CD4-positive, alpha-beta T cell treated with Interleukin-4 for 4 hours (primary cell): ENCODE measurements around the gene ATP5PD.
A peak's percentile ranks its signal among the peaks of the same experiment; 100 is the strongest.
"Not testable (repeated sequence)": the region's sequence is repeated elsewhere in the genome, so short reads cannot be mapped to it uniquely, and the experiment has no call there.

Experiments used
- DNase-seq: peaks from one replicate; pipeline ENCODE4 v3.0.0-alpha.2; 2020

The ATP5PD gene

DNA sequence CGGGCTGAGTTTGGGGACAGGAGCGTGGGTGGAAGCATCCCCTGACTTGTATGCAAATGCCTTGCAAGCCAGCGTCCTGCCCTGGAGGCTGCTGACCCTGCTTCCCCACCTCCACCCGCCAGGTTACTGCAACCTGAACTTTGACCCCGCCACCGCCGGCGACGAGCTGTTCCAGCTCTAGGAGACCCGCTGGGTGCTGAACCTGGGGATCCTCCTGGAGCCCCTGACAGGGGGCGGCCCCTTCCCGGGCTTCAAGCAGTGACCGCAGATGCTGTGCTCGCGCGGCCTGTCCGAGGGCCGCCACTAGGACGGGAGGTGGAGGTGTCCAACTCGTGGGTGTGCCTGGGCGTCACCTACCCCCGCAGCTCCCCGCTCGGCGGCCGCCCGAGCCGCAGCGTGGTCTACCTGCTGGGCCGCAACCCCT, 30.3 kb upstream of the ATP5PD start:
- DNase-seq, result no peak

DNA sequence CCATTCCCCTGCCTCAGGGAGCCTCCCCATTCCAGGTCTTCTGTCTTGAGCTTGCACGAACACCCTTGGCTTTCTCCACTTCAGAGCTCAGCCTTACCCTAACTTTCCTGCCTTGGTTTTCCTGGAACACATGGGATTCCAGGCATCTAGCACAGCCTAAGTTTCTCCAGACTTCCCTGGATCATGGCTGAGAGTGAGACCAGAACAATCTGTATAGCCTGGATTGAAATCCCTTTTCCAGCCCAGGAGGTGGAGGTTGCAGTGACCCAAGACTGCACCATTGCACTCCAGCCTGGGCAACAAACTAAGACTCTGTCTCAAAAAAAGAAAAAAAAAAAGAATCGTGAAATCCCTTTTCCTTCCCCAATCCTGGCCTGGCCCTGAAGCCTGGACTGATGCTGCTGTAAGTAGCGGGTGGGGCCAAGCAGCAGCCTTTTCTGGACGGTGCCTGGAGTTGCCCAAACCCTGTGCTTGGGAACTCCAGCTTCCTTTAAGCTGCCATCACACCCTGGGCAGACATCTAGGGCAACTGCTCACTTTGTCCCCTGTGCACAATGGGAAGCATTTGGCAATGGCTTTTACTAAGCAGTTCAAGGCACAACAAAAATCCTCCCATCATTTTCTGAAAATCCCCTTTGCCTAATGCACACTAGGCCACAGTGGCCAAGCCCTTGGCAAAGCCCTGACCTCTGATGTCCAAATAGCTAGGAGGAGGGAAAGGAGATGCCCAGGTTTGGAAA, 29.0 kb upstream of the ATP5PD start:
- DNase-seq, result no peak

DNA sequence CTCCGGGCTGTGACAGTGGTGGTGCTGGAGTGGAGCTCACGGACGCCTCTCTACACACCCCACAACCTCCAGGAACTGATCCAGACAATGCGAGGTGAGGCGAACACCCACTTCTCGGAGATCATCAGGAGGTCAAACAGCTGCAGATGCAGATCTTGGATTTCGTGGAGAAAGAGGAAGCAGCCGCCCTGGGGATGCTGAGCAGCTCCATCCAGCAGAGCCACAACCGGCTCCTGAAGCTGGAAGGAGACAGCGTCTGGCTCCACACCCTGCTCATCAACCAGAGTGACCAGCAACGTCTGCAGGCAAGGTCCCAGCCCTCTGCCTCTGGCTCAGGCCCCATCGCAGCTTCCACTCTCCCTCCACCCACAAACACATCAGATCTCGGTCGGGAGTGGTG, 27.8 kb upstream of the ATP5PD start:
- DNase-seq, result no peak

DNA sequence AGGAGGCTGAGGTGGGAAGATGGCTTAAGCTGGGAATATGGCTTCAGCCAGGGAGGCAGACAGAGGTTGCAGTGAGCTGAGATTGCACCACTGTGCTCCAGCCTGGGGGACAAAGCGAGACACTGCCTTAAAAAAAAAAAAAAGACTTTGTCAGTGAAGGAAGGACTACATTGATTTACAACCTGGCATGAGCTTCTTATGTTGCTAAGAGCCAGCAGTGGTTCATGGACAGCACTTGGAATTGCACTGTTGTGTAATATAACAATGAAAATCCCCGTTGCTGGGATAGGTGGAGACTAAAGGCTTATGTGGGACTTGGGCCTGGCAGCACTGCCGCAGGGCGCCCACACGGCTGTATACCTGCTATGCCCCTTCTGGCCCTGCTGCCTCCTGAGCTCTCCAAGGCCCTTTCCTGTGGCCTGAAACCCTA, 26.9 kb upstream of the ATP5PD start:
- no peak for DNase-seq

DNA sequence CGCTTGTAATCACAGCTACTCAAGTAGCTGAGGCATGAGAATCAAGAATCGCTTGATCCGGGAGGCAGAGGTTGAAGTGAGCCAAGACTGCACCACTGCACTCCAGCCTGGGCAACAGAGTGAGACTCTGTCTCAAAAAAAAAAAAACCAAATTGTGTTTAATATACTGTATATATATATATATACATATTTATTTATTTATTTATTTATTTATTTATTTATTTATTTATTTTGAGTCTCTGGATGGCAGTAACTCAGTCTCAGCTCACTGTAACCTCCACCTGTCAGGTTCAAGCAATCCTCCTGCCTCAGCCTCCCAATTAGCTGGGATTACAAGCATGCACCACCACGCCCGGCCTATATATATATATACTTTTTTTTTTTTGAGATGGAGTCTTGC, 26.1 kb upstream of the ATP5PD start:
- not testable (repeated sequence) for DNase-seq

DNA sequence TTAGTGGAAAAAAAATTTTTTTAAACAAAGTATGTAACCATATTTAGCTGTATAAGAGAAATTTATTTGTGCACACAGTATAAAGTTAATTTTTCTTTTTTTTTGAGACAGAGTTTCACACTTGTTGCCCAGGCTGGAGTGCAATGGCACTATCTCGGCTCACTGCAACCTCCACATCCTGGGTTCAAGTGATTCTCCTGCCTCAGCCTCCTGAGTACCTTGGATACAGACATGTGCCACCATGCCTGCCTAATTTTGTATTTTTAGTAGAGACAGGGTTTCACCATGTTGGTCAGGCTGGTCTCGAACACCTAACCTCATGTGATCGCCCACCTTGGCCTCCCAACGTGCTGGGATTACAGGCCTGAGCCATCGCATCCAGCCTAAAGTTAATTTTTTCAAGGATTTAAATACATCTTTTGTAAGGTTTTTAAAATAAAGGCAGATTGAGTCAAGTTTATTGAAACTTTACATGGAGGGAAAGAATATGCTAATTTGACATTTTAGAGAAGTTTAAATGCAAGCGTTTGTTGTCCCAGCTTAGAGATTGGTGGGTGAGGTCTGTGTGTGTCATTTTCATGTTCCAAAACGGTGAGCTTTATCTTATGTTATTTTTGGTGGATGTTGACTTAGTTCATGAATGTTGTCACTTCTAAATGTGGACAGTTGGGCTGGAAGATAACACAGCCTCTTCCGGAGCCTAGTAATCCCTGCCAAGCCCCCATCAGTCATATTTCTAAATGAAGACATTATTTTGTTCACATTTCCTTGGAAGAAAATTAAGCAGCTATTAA, 24.9 kb upstream of the ATP5PD start:
- not testable (repeated sequence) for DNase-seq

DNA sequence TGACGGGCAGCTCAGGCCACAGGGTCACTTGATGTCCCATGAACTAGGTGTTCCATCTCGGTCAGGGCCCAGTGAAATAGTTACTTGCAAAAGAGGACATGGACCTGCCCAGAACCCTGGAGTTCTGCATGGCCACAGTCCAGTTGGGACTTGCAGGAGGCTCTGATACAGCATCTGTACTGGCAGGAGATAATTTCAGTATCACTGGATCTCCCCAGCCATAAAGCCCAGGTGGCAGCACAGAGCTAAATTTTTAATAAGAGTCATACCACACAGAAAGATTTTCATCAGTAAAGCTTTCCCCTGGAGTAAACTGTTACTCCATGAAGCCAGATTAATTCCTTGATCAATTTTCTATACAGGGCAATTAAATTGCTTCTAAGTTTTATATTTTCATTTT, 23.0 kb upstream of the ATP5PD start:
- no peak for DNase-seq

DNA sequence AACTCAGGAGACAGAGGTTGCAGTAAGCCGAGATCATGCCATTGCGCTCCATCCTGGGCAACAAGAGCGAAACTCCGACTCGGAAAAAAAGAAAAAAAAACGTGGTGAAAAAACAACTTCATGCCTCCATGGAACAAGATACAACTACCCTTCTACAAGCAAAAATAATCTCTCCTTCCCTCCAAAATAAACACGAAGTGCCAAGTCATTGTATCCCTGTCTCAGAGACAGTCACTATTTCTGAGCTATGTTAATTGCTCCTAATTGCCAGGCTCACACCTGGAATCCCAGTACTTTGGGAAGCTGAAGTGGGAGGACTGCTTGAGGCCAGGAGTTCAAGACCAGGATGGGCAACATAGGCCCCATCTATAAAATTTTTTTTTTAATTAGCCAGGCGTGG, 22.0 kb upstream of the ATP5PD start:
- DNase-seq, result no peak

DNA sequence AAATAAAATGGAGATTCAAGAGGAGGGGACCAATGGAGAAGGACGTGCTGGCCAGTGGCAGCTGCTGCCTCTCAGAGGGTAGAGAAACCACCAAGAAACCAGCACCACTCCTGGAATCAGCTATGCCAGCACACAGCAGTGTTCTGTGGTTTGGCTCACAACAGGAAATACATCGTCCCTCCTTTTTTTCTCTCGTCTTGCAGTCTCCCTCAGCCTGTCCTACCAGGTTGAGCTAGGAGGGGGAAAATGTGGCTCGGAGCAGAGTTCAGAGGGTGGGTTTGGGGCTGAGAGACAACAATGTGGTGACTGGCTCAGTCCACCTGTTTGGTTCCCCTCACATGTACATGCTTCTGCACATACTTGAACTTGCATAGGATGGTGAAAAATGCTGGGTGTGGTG, 21.1 kb upstream of the ATP5PD start:
- DNase-seq, result peak; percentile 27

DNA sequence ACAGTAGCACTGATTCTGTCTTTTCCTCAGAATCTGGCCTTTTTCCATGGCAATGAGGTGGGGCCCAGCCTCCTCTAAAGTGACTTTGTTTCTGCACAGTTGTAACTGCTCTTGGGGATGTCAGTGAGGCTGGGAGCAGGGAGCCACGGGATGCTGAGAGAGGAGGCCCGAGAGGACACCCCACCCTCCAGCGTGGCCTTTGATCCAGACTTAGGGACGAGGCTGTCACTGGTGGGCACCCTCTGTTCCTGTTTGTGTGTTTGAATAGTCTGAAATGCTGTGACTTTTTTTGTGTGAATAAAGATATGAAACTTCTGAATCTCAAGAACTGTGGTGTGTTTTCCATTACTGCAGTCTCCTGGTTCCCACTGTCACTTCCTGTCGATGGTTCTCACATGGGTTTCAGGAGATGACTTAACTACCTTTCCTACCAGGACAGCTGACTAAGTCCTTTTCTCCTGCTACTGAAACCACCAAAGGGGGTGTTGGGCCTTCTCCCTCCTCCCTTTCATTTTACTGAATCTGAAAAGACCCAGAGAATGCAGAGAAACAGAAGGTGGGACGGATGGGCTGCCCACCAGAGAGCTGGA, 18.9 kb upstream of the ATP5PD start:
- DNase-seq, result no peak

DNA sequence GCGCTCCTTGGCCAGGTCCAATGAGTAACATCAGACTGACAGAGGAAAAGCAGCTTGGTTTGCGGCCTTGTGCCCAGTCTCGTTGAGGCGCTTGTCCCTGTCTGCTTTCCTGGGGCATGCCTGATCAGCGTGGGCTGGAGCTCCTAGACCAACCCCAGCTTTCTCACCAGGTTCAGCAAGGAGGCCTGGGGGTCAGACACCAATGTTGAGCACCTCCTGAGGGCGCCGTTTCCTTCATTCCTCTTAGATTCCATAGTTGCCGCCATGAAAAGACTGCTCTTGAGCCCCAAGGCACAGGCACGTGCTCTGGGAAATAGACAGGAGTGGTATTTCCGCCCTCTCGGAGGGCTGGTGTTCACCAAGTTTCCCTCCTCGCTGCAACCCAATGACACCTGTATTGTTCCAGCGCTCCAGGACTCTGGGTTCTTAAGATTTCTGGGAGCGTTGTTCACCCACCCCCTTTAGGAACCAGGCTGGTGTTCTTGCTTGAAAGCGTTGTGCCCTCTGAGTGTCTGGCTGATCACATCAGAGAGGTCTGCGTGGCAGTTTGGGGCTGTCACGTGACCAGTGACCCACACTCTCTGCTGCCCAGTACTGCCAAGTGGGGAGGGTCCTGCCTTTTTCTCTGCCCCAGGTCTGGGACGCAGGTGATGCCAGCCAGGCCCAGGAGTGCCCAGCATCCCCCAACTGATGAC, 18.2 kb upstream of the ATP5PD start:
- no peak for DNase-seq

DNA sequence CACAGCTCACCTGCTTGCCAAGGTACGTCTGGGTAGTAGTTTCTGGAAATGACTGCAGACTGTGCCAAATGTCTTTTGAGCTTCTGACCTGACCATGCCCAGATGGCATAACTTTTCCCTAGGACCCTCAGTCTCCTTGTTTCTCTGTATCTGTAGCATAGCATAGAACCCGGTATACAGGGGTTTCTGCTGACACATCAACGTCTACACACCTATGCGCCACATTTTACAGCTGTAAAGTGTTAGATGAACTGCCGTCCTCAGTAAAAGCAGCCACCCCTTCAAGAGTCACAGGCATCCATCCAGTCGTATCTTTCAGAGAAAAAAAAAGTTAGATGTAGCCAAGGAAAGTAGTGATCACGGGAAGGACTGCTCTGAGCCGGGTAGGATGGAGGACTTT, 17.7 kb upstream of the ATP5PD start:
- DNase-seq, result no peak

DNA sequence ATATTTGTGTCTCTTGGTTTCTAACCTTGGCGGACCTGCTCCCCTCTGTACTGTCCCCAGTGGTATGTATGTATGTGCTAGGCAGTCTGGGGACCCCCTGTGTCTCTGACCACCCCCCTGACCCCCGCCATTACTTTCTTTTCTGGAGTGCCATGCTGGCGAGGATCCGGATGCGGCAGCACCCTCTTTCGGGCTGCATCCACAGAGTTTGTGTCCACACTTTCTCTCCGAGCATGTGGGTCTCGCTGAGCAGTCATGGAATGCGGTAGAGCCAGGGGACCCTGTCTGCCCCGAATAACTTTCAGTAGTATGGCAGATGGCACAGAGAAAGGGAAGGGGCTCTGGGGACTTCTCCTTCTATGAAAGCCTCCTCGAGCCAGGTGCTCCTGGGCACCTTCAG, 17.3 kb upstream of the ATP5PD start:
- DNase-seq, result no peak

DNA sequence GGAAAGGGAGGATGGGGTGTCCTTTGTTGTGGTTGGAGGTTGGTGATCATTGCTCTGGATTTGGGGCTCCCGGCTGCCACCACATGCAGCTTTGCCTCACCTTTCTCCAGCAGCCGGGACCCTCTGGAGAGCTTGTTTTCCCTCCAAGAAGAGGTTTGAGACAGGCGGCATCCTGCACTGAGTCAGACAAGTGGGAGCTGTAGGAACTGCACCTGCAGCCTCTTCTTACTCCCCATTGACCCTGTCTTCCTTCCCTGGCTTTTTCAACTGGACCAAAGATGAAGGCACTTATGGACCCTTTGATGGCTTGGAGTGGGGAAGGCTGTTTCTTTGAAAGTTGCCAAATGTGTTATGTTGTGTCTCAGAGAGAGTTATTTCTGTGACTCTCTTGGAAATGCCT, 16.9 kb upstream of the ATP5PD start:
- DNase-seq, result no peak

DNA sequence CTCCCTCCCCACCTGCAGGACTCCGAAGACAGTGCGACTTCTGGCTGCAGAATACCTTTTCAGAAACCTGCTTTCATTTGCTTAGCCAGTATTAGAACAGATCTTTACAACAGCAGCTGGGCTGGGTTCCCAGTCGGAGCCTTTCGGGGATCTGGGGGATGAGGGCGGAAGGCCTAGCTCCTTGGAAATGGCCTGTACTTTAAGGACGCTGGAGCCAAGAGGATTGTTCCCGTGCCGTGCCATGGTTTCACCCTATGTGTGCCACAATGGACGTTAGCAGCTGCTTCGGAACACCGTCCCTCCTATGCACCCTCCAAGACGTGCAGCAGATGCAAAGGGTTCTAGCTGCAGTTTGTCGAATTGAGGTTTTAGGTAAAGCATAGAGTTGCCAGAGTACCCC, 16.4 kb upstream of the ATP5PD start:
- no peak for DNase-seq

DNA sequence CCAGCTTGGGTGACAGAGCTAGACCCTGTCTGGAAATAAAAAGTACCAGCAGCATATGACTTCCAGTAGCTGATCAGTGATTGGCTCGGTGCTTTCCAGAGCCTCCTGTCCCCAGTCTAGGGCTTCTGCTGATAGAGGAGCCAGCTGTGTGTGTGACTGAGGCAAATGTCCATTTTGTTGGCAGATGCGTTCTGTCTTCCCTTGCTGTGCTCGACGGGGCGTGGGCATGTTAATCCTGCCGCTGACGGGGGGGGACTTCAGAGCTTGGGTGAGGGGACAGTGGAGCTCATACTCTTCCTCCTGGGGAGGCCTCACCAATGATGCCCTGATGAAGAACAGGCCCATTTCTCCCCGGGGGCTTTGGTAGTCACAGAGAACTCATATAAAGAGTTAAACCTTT, 14.8 kb upstream of the ATP5PD start:
- no peak for DNase-seq

DNA sequence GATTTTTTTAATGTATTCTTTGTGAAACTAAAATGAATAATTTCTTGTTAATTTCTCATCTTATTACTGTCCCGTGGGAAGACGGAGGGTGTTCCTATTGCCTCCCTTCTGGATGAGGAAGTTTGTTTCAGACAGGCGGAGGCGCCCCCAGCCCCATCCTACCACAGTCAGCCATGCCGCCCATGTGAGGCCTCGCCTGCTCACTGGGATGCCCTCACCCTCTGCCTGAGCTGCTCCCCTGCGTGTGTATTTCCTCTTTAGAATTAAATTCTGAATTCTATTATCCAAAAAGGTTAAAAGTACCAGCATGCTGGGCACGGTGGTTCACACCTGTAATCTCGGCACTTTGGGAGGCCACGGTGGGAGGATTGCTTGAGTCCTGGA, 14.3 kb upstream of the ATP5PD start:
- no peak for DNase-seq

DNA sequence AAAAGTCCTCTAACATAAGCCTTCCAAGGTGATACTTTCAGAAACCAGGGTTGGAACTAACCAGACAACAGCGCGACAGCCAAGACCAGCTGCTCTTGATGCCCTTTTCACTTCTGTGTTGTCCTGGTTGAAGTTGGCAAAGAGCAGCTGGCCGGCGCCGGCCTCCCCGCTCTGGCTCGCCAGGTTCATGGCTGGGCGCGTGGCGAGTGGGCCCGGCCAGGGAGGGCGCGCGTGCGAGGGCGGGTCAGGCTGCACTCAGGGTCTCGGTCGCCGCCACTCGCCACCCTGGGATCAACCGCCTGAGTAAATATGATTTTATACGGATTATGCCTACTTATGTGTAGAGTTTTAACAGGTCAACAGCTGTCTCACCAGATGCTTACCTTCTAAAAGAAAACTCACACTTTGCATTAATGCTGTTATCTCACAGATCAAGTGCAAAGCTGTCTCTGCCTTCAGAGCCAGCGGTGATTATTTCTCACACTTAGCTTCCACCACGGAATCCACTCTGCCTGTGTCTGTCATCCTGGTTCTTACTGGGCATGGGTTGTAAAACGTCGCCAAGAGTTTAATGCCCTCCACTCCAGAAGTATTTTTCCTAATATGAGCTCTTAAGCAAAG, 13.8 kb upstream of the ATP5PD start:
- no peak for DNase-seq

DNA sequence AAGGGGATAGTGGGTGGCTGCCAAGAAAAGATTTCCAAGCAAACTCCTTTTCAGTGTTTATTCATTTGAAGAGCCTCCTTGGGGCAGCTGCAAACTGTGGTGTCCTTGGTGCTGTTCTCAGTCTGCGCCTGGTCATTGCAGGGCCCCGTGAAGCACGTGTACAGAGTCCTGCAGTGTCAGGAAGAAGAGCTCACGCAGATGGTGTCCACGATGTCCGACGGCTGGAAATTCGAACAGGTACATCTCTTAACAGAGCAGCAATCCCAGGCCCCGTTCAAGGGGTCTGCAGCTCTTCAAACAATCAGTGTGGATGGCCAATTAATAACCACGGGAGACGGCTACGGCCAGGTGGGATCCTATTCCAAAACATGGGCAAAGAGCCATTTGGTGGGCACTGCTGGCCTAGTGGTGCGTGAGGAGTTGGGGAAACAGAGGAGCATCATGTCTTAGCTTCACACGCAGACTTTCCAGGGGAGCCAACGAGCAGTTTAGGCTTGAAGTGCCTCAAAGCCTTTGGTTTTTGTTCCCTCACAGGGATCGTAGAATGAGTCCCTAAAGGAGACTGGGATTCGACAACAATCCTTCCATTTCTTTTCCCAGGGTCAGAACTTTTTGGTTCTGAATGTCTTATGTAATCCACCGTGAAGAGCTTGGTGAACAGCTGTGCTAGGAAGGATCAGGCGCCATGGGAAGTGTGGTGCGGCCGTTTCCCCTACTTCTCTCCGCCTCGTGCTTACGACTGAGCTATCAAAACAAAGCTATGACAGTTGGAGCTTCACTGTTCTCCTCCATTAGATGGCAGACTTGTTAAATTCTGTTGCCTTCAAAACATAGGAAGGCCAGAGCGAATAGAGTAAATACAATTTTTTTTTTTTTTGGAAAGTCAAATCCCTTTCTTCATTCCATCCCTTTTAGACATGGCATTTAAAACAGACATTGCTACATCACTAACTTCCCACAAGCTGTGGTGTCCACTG, 12.9 kb upstream of the ATP5PD start:
- DNase-seq, result no peak

DNA sequence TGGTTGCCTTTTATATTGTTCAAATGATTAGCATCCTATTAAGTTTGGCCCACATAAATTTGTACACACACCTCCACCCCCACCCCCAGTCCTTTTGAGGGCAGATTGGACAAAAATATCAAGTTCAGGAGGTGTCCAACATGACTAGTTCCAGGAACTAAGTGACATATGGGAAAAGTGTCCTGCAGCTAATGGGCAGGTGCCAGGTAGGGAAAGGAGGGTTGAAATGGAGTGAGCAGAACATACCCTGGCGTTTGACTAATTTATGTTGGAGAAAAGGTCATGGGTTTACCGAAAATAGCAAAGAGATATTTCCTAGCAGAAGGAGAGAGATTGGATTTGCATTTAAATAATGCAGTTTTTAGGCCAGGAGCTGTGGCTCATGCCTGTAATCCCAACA, 5.2 kb upstream of the ATP5PD start:
- DNase-seq, result no peak

DNA sequence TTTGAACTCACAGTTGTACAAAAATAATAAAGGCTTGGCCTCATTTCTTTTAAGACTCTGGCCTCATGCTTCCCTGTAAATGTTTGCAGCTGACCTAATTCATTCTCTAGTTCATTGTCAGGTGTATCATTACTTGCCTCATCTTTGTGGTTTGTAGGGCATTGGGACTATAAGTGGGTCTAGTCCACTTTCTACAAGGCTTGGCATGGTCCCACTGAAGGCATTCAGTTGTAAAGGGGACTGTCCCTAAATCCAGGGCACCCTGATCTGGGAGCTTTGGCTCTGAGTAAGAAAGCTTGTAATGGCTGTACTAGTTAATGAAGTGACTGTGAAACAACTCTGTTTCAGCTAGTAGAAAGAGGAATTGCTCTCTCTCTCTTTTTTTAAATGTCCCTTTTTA, 2.9 kb upstream of the ATP5PD start:
- DNase-seq, result no peak

DNA sequence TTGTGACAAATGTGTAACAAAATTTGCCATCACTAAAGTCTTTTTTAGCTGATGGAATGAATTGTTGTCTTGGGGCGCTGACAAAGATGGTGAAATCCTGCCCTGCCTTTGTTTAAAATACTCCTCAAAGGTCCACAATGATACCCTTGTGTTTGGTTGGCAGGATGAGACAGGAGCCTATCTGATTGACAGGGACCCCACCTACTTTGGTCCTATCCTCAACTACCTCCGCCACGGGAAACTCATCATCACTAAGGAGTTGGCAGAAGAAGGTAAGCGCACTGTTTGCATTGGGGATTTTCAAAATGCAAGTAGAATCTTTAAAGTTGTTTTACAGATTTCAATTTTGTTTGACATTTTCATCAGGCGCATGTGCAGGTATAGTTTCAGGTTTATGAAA, 2.3 kb upstream of the ATP5PD start:
- no peak for DNase-seq
